Measurements from ENCODE around the gene ZNF467. TPM values are rescaled to one million over a fixed set of nuclear protein-coding genes. Genes with fewer than 3 reads are reported as not detected.

Gene ZNF467
- total and polyA plus RNA-seq, 2 of the 8 experiments (the other 6 are each of a cell fraction or from before 2014, with no cell fraction given): 0.50 to 0.51 TPM

GRCh38 chr7:149774237-149775175 is 1.1 kb upstream of the ZNF467 start:
- Histone ChIP-seq H3K9ac (replicated peaks in 1 of 4; ENCODE audit: extremely low read depth in 1 of 4, low read depth in 3 of 4, low read length in 3 of 4) (no peak overlapping the region), H2AK5ac (ENCODE audit: low read depth, low read length) (no peak overlapping the region), H3K23me2 (ENCODE audit: low read depth, low read length) (peaks cover 14% of the 10 kb centered on the region; the same call in 1 of the 2 replicates), H4K91ac (replicated peaks; ENCODE audit: insufficient read length, low read length) (no peak overlapping the region), H3K36me3 (ENCODE audit: control insufficient read depth in 2 of 4, insufficient read depth in 4 of 4, low read length in 3 of 4) (no peaks in the 10 kb centered on the region), H2BK120ac (replicated peaks; ENCODE audit: low read depth, low read length) (no peak overlapping the region), H3K79me1 (ENCODE audit: low read depth, low read length) (no peaks in the 10 kb centered on the region), H2BK12ac (ENCODE audit: low read depth, low read length) (no peak overlapping the region; the same call in 1 of the 2 replicates), H3K4ac (replicated peaks; ENCODE audit: insufficient read length, low read depth, low read length) (peak overlapping the region; percentile 91), H3K18ac (ENCODE audit: extremely low read depth, low read length) (peak overlapping the region; percentile 36), H3K9me3 (ENCODE audit: insufficient read depth in 2 of 2, low read depth in 1 of 2, low read length in 1 of 2) (no peaks in the 10 kb centered on the region), H4K5ac (ENCODE audit: insufficient read length, low read depth, low read length) (no peak overlapping the region), H4K20me1 (replicated peaks in 1 of 2; ENCODE audit: control insufficient read depth in 1 of 2, insufficient read depth in 2 of 2, low read length in 2 of 2) (peaks cover 0 to 5% of the 10 kb centered on the region in 2 experiments), H3K56ac (replicated peaks; ENCODE audit: insufficient read length, low read depth, low read length) (no peak overlapping the region), H3K79me2 (ENCODE audit: control insufficient read depth in 1 of 2, insufficient read depth in 2 of 2, low read length in 2 of 2) (no peaks in the 10 kb centered on the region), H2BK20ac (ENCODE audit: low read length) (no peak overlapping the region), H3K4me2 (ENCODE audit: insufficient read depth in 1 of 2, low read depth in 2 of 2, low read length in 2 of 2) (peak overlapping the region; percentile 84 to 86), H3K27me3 (replicated peaks in 1 of 4; ENCODE audit: control insufficient read depth in 3 of 4, extremely low read depth in 1 of 4, insufficient read depth in 3 of 4, low read length in 3 of 4) (peaks cover 18 to 45% (median 41%) of the 10 kb centered on the region in 4 experiments), H4K8ac (ENCODE audit: extremely low read depth, insufficient read depth, low read length) (peak overlapping the region; percentile 71; the same call in 1 of the 2 replicates), H3K27ac (ENCODE audit: low read depth, low read length) (no peak overlapping the region), H3K4me1 (replicated peaks in 1 of 4; ENCODE audit: control insufficient read depth in 3 of 4, insufficient read depth in 4 of 4, low read length in 3 of 4) (peaks cover 0 to 9% (median 7%) of the 10 kb centered on the region in 4 experiments; a peak in 6 of 7 replicates), H3K4me3 (ENCODE audit: extremely low read depth in 1 of 4, insufficient read depth in 2 of 4, low read depth in 3 of 4, low read length in 4 of 4) (peak overlapping the region; percentile 10 to 93 (median 34); a peak in 6 of 8 replicates), H2AFZ (ENCODE audit: low read length) (no peak overlapping the region), H3K23ac (ENCODE audit: insufficient read length) (no peak overlapping the region), H2BK5ac (ENCODE audit: low read depth, low read length) (no peak overlapping the region), H2BK15ac (ENCODE audit: low read length) (0 out of 2 replicates have a peak overlapping the region, but pooled peaks have one; percentile 6), H3K14ac (ENCODE audit: insufficient read length) (no peak overlapping the region)
- ChIA-PET POLR2A (ENCODE audit: partially characterized antibody) (interaction anchor here (1.0 to 2.0 kb wide), 8 partner anchors 8 to 32 kb away, joined by 3 to 4 read pairs (median 3); no protein-coding TSS in a partner anchor), CTCF (ENCODE audit: partially characterized antibody) (interaction anchor here (0.6 to 12.9 kb wide), 19 partner anchors 8 to 350 kb away, joined by 3 to 115 read pairs (median 4); no protein-coding TSS in a partner anchor)
- DNase-seq (ENCODE audit: low read depth in 1 of 2, low spot score in 2 of 2): no peak
- 28% methylated on average over 21 of the region's 27 CpGs; no CpG with 5 or more reads in 1 of the 2 experiments for WGBS, 2 experiments (ENCODE audit: extremely low coverage in 1 of 2, insufficient coverage in 1 of 2, insufficient read length in 1 of 2, insufficient replicate concordance in 2 of 2, low coverage in 1 of 2, low lambda C conversion rate in 2 of 2, missing lambda C conversion rate in 1 of 2)
- FAIRE-seq: no peak
- TF ChIP-seq CTCF (IDR thresholded peaks at IDR 0.05; ENCODE audit: control extremely low read depth in 1 of 3, insufficient read depth in 1 of 3, low read depth in 1 of 3, low read length in 3 of 3): peak in 1 of 3 experiments; percentile 3; a peak in 1 of 4 replicates
- TF ChIP-seq PHF8 (conservative IDR thresholded peaks at IDR 0.05; ENCODE audit: low read depth, low read length): no peak
- TF ChIP-seq EZH2 (IDR thresholded peaks at IDR 0.05; ENCODE audit: low read depth, low read length, severe bottlenecking): peak; percentile 70
- TF ChIP-seq RXRA (IDR thresholded peaks at IDR 0.05; ENCODE audit: insufficient read depth, low read depth, low read length): no peak
- no peak for TF ChIP-seq E2F6 (IDR thresholded peaks at IDR 0.05)
- TF ChIP-seq SUZ12 (IDR thresholded peaks at IDR 0.05; ENCODE audit: low read length): peak; percentile 75; the same call in 1 of the 2 replicates

Data from H1 (cell line).